A549 (cell line): ENCODE results near the gene TTL.

ENCODE experiments used
- BHLHE40 ChIP-seq: IDR thresholded peaks from 2 replicates; pipeline ENCODE4 v1.6.1; 2012; ENCODE audit warnings: low read depth, low read length, inconsistent platforms
- CBX8 ChIP-seq: fragments of 200-600 bp; sonication (generic); IDR thresholded peaks from 2 replicates; pipeline ENCODE4 v1.6.1; 2016
- HDAC2 ChIP-seq: fragments of 200-600 bp; sonication (generic); IDR thresholded peaks from 2 replicates; pipeline ENCODE4 v1.6.1; 2016
- JUNB ChIP-seq: fragments of >200 bp; sonication (Bioruptor Twin); formaldehyde crosslinking; IDR thresholded peaks from 2 replicates; pipeline ENCODE4 v1.6.1; 2016
- MAX ChIP-seq: IDR thresholded peaks from 2 replicates; pipeline ENCODE4 v1.6.1; 2012

GRCh38 chr2:112582314-112582746 is 100.4 kb downstream of the TTL start:
- TF ChIP-seq BHLHE40: no peak
- TF ChIP-seq CBX8: no peak
- no peak for TF ChIP-seq JUNB
- TF ChIP-seq MAX: no peak
- TF ChIP-seq HDAC2: no peak
